ENCODE data around the gene LTN1.
"Not testable (repeated sequence)": the region's sequence is repeated elsewhere in the genome, so short reads cannot be mapped to it uniquely, and the experiment has no call there.

Gene LTN1

GRCh38 chr21:28979092-28979491 is 13.6 kb downstream of the LTN1 start:
- DNase-seq: no peak

GRCh38 chr21:28975397-28975796 is 17.3 kb downstream of the LTN1 start:
- no peak for DNase-seq

GRCh38 chr21:28974531-28975227 is 18.0 kb downstream of the LTN1 start:
- no peak for DNase-seq

GRCh38 chr21:28972398-28972797 is 20.3 kb downstream of the LTN1 start:
- no peak for DNase-seq

GRCh38 chr21:28971171-28971570 is 21.5 kb downstream of the LTN1 start:
- DNase-seq: no peak

GRCh38 chr21:28963831-28964230 is 28.8 kb downstream of the LTN1 start:
- no peak for DNase-seq

- DNase-seq: no peak
Observed at GRCh38 chr21:28962465-28962864, 30.2 kb downstream of the LTN1 start.

- DNase-seq: no peak
Observed at GRCh38 chr21:28961927-28962326, 30.8 kb downstream of the LTN1 start.

- DNase-seq: no peak
Observed at GRCh38 chr21:28960245-28960644, 32.4 kb downstream of the LTN1 start.

GRCh38 chr21:28959367-28960099 is 33.1 kb downstream of the LTN1 start:
- DNase-seq: no peak

- DNase-seq: no peak
Observed at GRCh38 chr21:28953247-28953646, 39.4 kb downstream of the LTN1 start.

- DNase-seq: no peak
Observed at GRCh38 chr21:28952686-28953085, 40.0 kb downstream of the LTN1 start.

- DNase-seq: no peak
Observed at GRCh38 chr21:28949318-28949717, 43.4 kb downstream of the LTN1 start.

- no peak for DNase-seq
Observed at GRCh38 chr21:28944296-28944695, 48.4 kb downstream of the LTN1 start.

- DNase-seq: no peak
Observed at GRCh38 chr21:28943631-28944030, 49.0 kb downstream of the LTN1 start.

GRCh38 chr21:28938726-28939125 is 54.0 kb downstream of the LTN1 start:
- DNase-seq: no peak

- DNase-seq: no peak
Observed at GRCh38 chr21:28937737-28938136, 54.9 kb downstream of the LTN1 start.

- DNase-seq: no peak
Observed at GRCh38 chr21:28936721-28937120, 56.0 kb downstream of the LTN1 start.

GRCh38 chr21:28936036-28936435 is 56.6 kb downstream of the LTN1 start:
- no peak for DNase-seq

GRCh38 chr21:28932717-28933116 is 60.0 kb downstream of the LTN1 start:
- no peak for DNase-seq

- not testable (repeated sequence) for DNase-seq
Observed at GRCh38 chr21:28931708-28932372, 60.8 kb downstream of the LTN1 start.

- DNase-seq: no peak
Observed at GRCh38 chr21:28928578-28929420, 63.9 kb downstream of the LTN1 start.

- DNase-seq: no peak
Observed at GRCh38 chr21:28927130-28927529, 65.5 kb downstream of the LTN1 start.

Measured in KG1 (cell line).